KMS-11 (cell line): ENCODE results near the gene GPATCH1.

Experiments used
- H2AFZ ChIP-seq: fragments of 200-600 bp; sonication (generic); 2 replicates; pipeline ENCODE4 v1.6.1; 2016; ENCODE audit warnings: antibody characterized with exemption, mixed run types, low read depth
- H3K27ac ChIP-seq: fragments of 200-600 bp; sonication (generic); 2 replicates; pipeline ENCODE4 v1.6.1; 2016; ENCODE audit warnings: mild to moderate bottlenecking, mixed run types
- H3K27me3 ChIP-seq: fragments of 200-600 bp; sonication (generic); 2 replicates; pipeline ENCODE4 v1.6.1; 2017; ENCODE audit warnings: mild to moderate bottlenecking, low read depth, mixed run types, moderate library complexity; ENCODE audit not compliant: insufficient read depth
- H3K36me3 ChIP-seq: fragments of 200-600 bp; sonication (generic); 2 replicates; pipeline ENCODE4 v1.6.1; 2017; ENCODE audit warnings: mild to moderate bottlenecking, mixed run types; ENCODE audit not compliant: insufficient read depth
- H3K4me1 ChIP-seq: fragments of 200-600 bp; sonication (generic); 2 replicates; pipeline ENCODE4 v1.6.1; 2016; ENCODE audit warnings: mild to moderate bottlenecking, low read depth, mixed run types; ENCODE audit not compliant: poor library complexity, severe bottlenecking
- H3K4me2 ChIP-seq: fragments of 200-600 bp; sonication (generic); 2 replicates; pipeline ENCODE4 v1.7.0; 2016; ENCODE audit warnings: mild to moderate bottlenecking, mixed run types
- H3K4me3 ChIP-seq: fragments of 200-600 bp; sonication (generic); IDR thresholded peaks from 2 replicates; pipeline ENCODE4 v1.6.1; 2017; ENCODE audit warnings: low read depth, low read length, mixed read lengths; ENCODE audit not compliant: insufficient read depth
- H3K79me2 ChIP-seq: fragments of 200-600 bp; sonication (generic); 2 replicates; pipeline ENCODE4 v1.6.1; 2016; ENCODE audit warnings: low read depth, mixed run types; ENCODE audit not compliant: insufficient read depth
- H3K9ac ChIP-seq: fragments of 200-600 bp; sonication (generic); 2 replicates; pipeline ENCODE4 v1.6.1; 2016; ENCODE audit warnings: mild to moderate bottlenecking, mixed run types
- H4K20me1 ChIP-seq: fragments of 200-600 bp; sonication (generic); 2 replicates; pipeline ENCODE4 v1.6.1; 2016; ENCODE audit warnings: mild to moderate bottlenecking, mixed run types; ENCODE audit not compliant: insufficient read depth
- TF ChIP-seq, protein P1 (sequence below): fragments of 200-600 bp; sonication (generic); conservative IDR thresholded peaks from 2 replicates; pipeline ENCODE4 v1.6.1; 2017; ENCODE audit warnings: low read depth, mild to moderate bottlenecking, antibody characterized with exemption, low read length, moderate library complexity, mixed read lengths

The GPATCH1 gene

DNA sequence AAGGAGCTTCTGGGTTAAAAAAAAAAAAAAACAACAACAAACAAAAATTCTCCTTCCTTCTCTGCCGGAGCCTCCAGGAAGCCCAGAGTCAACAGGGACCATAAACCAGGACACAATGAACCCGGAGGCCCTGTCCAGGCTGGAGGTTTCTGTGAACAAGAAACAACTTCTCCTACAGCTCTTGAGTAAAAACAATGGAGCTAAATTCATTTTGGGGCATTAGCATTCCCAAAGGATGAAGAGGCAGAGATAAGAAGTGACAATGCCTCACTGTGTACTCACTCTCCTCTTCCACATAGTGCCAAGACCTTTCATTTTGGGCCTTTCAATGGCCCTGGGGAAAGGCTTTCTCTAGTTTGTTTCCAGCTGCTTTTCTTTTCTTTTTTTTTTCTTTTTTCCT is 25.3 kb upstream of the GPATCH1 start:
- Histone ChIP-seq H3K9ac (no peak overlapping the region), H3K4me3 (no peak overlapping the region), H3K4me1 (no peaks in the 10 kb centered on the region), H3K27me3 (no peaks in the 10 kb centered on the region), H2AFZ (no peak overlapping the region), H3K4me2 (no peak overlapping the region), H3K79me2 (no peaks in the 10 kb centered on the region), H3K36me3 (no peaks in the 10 kb centered on the region; the same call in 1 of the 2 replicates), H4K20me1 (no peaks in the 10 kb centered on the region), H3K27ac (no peak overlapping the region)
- TF ChIP-seq, protein P1, sequence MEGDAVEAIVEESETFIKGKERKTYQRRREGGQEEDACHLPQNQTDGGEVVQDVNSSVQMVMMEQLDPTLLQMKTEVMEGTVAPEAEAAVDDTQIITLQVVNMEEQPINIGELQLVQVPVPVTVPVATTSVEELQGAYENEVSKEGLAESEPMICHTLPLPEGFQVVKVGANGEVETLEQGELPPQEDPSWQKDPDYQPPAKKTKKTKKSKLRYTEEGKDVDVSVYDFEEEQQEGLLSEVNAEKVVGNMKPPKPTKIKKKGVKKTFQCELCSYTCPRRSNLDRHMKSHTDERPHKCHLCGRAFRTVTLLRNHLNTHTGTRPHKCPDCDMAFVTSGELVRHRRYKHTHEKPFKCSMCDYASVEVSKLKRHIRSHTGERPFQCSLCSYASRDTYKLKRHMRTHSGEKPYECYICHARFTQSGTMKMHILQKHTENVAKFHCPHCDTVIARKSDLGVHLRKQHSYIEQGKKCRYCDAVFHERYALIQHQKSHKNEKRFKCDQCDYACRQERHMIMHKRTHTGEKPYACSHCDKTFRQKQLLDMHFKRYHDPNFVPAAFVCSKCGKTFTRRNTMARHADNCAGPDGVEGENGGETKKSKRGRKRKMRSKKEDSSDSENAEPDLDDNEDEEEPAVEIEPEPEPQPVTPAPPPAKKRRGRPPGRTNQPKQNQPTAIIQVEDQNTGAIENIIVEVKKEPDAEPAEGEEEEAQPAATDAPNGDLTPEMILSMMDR = no peak

DNA sequence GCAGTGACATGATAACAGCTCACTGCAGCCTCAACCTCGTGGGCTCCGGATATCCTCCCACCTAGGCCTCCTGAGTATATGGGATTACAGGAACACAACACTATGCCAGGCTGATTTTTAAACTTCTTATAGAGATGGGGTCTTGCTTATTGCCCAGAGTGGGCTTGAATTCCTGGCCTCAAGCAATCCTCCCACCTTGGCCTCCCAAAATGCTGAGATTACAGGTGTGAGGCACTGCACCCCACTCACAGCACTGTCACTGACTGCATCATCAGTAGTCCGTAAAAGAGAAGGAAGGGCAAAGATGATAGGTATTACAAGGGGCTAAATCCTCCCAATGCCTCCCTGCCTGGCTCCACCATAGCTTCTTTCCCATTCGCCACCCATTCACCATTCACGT is 20.4 kb upstream of the GPATCH1 start:
- no peak overlapping the region for H3K9ac ChIP-seq
- no peaks in the 10 kb centered on the region for H3K36me3 ChIP-seq
- TF ChIP-seq, protein P1 = no peak
- peaks cover 8% of the 10 kb centered on the region; the same call in 1 of the 2 replicates for H3K79me2 ChIP-seq
- H3K27me3 ChIP-seq = no peaks in the 10 kb centered on the region
- H4K20me1 ChIP-seq = no peaks in the 10 kb centered on the region
- peaks cover 12% of the 10 kb centered on the region for H3K4me1 ChIP-seq
- no peak overlapping the region for H3K27ac ChIP-seq
- no peak overlapping the region for H3K4me2 ChIP-seq
- H2AFZ ChIP-seq = no peak overlapping the region
- no peak overlapping the region for H3K4me3 ChIP-seq

DNA sequence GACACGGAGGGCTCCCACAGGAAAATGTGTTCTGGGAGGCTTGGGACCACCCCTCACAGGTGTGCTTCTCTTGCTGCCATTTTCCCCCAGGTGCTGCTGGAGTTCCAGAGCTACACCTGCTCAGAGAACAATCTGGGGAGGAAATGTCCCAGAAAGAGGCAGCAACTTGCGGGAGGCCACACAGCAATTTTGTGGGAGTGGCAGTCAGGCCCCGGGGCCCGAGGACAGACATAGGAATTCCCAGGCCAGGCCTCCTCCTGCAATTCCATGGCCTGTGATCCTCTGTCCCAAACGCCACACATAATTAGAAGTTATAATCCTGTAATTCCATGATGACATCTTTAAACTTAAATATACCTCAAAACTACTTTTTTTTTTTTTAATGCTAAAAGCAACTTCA is 18.1 kb upstream of the GPATCH1 start:
- Histone ChIP-seq H3K79me2 (peaks cover 8% of the 10 kb centered on the region; the same call in 1 of the 2 replicates), H3K9ac (no peak overlapping the region), H2AFZ (no peak overlapping the region), H3K27ac (no peak overlapping the region), H3K4me3 (no peak overlapping the region), H3K4me2 (0 out of 2 replicates have a peak overlapping the region, but pooled peaks have one; percentile 17), H3K4me1 (peaks cover 12% of the 10 kb centered on the region), H3K36me3 (no peaks in the 10 kb centered on the region), H4K20me1 (no peaks in the 10 kb centered on the region), H3K27me3 (no peaks in the 10 kb centered on the region)
- TF ChIP-seq, protein P1 = no peak

DNA sequence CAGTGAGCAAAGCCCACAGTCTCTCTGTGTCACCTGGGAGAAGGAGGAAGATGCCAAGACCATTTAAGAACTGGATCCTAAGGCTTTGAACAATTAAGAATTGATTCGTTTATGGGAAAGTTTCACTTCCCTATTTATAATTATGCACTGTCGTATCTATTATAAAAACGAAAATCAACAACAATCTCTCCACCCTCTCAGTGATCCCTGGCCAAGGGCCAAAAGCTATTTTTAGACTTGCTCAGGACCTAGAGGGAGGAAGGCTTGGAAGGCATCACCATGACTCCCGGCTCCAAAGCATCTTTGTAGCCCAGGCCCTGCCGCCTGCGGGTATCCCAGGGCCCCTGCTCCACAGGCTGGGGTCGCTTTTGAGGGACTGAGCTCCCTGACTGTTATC is 17.6 kb upstream of the GPATCH1 start:
- no peak overlapping the region for H2AFZ ChIP-seq
- H4K20me1 ChIP-seq = no peaks in the 10 kb centered on the region
- TF ChIP-seq, protein P1 = no peak
- peaks cover 12% of the 10 kb centered on the region for H3K4me1 ChIP-seq
- no peak overlapping the region for H3K9ac ChIP-seq
- H3K27ac ChIP-seq = no peak overlapping the region
- H3K4me3 ChIP-seq = no peak overlapping the region
- H3K79me2 ChIP-seq = peaks cover 8% of the 10 kb centered on the region; the same call in 1 of the 2 replicates
- no peaks in the 10 kb centered on the region for H3K27me3 ChIP-seq
- no peaks in the 10 kb centered on the region for H3K36me3 ChIP-seq
- H3K4me2 ChIP-seq = 0 out of 2 replicates have a peak overlapping the region, but pooled peaks have one; percentile 17
